HG03025 (cell line): ENCODE data around the gene FER1L5.
"Not testable (repeated sequence)": the region's sequence is repeated elsewhere in the genome, so short reads cannot be mapped to it uniquely, and the experiment has no call there.

Experiments
- ATAC-seq: cut with Tn5 transposase; IDR thresholded peaks from one replicate; pipeline ENCODE4 v1.9.1; 2021; ENCODE audit warnings: mild to moderate bottlenecking, moderate library complexity; ENCODE audit not compliant: unreplicated experiment, low FRiP score

The FER1L5 gene

DNA sequence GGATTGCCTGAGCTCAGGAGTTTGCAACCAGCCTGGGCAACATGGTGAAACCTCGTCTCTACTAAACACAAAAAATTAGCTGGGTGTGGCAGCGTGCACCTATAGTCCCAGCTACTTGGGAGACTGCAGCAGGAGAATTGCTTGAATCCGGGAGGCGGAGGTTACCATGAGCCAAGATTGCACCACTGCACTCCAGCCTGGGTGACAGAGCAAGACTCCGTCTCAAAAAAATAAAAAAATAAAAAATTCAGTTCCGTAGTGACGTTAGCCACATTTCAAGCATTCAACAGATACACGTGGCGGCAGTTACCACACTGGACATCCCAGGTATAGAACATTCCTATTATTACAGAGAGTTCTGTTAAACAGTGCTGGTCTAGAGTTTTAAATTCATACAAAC is 8.9 kb upstream of the FER1L5 start:
- ATAC-seq = no peak

DNA sequence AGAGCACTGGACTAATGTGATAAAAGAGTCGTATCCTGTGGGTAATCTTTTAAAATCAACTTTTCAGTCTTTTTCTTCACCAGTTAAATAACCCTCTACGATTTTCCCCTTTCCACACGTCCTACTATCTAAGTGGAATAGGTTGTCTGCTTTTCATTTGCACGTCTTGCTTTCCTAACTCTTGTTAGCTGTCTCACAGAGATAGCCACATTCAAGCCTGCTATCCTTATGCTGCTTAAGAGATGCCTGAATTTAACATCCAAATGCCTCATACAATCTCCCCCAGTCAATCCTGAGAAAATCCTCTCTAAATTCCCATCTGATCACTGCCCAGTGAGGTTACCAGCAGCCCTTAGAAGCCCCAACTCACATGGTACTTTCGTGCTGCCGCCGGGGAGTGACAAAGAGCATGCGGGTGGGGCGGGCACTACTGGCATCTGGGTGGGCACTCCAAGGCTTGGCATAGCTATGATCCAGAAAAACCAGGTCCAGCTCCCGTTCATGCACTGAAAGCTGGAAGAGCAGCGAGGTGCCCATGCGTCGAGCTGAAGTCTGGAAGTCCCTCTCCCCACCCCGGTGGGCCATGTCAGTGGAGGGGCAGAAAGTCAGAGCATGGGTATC is 5.9 kb upstream of the FER1L5 start:
- no peak for ATAC-seq

DNA sequence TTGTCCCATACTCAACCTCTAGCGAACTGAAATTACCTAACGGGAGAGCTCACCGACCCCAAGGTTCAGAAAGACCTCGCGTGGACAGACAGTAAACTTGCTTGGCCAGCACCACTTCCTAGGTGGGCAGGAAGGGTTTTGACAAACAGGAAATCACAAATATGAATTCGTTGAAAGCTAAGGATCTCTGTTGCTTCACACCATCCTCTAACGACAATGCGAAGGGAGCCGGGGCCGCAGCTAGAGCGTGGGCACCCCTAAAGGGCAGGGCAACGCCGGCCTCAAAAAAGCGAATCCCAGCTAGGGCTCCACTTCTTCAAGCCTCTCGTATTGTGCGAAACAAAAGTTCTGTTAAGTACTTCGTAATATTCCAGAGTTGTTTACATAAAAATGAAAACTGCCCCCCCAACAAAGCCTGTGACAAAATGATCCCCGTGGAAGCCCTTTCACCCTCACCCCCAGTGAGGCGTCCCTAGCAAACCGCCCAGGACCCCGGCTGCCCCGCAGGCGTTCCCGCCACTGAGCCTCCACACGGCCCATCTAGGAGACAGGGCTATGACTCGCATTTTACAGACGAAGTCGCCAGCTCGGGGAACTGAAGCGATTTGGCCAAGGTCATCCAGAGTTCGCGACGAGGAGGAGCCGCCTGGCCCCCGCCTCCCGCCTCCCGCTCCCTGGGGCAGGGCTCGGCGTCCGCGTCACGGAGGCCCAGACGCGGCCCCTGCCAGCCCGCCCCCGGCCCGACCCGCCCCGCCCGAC is 5.0 kb upstream of the FER1L5 start:
- peak; percentile 41 for ATAC-seq

DNA sequence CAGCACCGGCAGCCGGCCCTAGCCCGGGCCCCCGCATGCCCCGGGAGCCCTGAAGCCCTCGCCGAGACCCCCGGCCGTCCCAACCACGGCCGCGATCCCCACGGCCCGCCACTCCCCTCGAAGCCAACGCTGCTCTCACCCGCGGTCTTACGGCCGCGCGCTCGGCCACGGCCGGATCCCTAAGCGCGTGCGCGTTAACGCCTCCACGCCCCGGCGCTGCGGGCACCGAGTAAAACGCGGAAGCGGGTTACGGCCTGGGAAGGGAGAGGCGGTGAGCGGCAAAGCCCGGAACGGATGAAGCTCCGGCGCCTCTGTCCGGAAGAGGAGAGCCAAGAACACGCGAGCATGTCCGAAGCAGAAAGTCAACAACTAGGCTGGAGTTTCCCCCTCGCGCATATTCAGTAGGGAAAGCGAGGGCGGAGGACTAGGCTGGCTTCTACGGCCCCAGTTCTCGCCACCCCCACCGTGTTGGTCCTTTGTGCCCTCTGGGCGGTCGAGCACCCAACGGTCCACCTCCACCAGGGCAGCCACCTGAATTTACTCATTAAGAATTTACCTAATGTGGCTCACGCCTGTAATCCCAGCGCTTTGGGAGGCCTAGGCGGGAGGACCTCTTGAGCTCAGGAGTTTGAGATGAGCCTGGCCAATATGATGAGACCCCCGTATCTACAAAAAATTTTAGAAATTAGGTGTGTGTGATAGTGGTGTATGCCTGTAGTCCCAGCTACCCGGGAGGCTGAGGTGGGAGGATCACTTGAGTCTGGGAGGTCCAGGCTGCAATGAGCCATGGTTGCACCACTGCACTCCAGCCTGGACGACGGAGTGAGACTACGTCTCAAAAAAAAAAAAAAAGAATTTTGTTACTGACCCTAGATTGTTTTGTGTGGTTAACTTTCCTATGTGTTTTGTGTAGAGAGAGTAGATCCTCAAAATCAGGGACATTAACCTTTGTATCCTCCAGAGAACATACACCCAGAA is 4.1 kb upstream of the FER1L5 start, which contains the start of gene KANSL3:
TSS of gene KANSL3 (minus strand) at position 169 of the 978 bp plus-strand sequence. CDS start 1,177 bp downstream, outside the sequence.
- peak; percentile 61 for ATAC-seq

DNA sequence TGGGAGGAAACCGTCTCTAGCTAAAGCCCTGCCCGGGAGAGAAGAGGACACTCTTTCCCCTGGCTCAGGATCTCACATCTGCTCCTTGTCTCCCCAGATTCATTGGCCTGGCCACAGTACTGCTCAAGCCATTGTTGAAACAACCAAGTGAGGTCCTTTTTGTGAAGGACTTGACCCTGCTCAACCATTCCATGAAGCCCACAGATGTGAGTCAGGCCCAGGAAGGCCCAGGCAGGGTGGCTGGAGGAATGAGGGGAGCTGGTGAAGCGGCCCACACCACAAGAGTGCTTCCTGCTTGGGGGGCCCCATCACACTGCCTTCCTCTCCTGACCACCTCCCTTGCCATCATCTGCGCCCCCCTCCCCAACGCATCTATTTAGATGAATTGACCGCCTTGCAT is 5.1 kb downstream of the FER1L5 start:
- ATAC-seq = no peak

DNA sequence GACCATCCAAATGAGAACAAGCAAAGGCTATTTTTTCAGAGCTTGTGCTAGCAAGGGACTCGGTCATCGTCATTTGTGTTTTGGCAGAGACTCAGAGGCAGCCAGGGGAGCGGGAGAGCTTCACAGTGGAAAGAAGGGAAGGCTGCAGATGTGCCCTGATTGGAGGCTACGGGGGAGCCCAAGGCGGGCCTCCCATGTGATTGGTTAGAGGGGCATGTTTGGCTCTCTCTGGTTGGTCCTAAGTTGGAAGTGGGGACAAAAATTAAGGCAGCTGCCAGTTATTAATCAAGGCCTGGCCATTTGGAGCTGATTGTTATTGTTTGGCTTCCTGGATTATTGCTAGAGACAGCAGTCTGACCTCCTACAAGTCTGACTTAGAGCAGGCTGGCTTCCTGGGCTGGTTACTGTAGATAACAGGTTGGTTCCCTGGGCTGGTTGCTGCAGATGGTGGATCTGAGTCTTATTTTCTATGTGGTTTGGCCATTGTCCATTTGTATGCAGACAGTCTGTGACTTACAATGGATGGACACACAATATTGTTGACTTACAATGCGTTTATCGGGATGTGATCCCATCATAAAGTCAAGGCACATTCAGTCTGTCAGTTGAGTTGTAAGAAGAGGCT is 5.9 kb downstream of the FER1L5 start:
- no peak for ATAC-seq

DNA sequence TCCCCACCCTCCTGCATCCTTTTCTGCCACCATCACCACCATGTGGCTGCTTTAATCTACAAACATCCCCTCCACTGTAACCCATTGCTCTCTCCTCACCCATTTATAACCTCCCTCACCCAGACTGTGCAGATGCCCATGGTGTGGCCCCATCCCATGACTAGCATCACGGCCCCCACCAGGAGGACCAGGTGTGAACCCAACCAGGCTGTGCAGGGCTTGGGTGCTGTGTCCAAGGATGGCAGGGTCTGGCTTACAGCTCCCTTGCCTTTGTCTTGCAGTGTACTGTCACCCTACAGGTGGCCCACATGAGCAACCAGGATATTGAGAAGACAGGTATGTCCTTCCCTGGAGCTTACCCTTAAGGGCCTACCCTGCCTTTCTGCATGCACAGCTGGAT is 6.8 kb downstream of the FER1L5 start:
- no peak for ATAC-seq

DNA sequence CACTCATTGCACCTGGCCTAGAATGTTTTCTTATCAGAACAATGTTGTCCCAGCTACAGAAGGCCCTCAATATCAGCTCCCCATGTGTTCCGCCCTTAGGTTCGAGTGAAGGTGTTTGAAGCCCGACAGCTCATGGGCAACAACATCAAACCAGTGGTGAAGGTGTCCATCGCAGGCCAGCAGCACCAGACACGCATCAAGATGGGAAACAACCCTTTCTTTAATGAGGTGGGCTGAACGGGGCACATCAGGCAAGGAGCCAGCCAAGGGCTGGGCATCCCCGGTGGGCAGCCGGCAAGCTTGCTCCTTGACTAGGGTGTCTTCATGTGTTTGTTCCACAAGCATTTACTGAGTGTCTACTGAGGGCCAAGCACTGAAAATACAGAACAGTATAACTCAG is 9.2 kb downstream of the FER1L5 start:
- no peak for ATAC-seq

DNA sequence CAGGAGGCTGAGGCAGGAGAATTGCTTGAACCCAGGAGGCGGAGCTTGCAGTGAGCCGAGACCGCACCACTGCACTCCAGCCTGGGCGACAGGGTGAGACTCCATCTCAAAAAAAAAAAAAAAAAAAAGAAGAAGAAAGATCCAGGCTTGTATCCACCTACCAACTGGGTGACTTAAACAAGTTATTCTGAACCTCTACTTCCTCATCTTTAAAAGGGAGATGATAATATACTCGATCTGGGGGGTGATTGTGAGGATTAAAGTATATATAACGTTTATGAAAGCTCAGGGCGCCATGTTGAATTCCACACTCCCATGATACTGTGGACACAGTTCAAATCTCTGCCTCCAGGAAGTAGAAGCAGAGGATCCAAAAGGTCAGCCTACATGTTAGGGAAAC is 12.2 kb downstream of the FER1L5 start:
- not testable (repeated sequence) for ATAC-seq

DNA sequence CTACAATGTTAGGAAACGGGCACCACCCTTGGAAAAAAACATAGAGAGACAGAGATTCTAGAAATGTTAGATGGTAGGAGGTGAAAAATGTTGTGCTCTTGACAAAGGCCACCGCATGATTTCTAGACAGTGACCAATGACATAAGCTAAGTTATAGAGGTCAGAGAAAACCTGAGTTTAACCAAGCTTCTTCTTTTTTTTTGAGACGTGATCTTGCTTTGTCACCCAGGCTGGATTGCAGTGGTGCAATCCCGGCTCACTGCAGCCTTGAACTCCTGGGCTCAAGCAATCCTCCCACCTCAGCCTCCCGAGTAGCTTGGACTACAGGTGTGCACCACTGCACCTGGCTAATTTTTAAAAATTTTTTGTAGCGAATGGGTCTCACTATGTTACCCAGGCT is 13.0 kb downstream of the FER1L5 start:
- no peak for ATAC-seq

DNA sequence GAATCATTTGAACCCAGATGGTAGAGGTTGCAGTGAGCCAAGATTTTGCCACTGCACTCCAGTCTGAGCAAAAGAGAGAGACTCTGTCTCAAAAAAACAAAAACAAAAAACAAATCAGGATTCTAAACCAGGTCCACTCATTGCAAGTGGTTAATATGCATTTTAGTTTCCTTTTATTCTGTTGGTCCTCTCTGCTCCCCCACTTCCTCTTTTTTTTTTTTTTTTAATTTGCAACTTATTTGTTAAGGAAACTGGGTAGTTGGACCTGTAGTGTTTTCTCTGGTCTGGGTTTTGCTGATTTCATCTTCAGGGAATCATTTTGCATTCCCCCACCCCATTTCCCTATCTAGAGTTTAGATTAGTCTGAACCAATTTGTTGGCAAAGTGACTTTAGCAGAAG is 14.0 kb downstream of the FER1L5 start:
- ATAC-seq = no peak

DNA sequence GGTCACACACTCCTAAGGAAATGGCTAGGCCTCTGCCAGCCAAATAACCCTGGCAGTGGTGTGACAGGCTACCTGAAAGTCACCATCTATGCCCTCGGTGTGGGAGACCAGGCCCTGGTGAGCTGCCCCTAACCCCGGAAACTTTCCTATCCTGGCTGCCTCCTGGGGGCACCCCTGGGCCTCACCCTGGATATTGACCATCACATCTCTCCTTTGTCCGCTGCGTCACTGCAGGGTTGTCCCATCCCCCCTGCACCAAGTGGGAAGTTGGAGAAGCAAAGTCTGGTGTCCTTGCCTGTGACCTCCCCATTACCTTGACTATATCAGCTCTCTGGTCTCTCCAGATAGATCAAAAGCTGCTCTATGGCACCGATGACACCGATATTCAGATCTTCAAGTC is 18.8 kb downstream of the FER1L5 start:
- ATAC-seq = no peak

DNA sequence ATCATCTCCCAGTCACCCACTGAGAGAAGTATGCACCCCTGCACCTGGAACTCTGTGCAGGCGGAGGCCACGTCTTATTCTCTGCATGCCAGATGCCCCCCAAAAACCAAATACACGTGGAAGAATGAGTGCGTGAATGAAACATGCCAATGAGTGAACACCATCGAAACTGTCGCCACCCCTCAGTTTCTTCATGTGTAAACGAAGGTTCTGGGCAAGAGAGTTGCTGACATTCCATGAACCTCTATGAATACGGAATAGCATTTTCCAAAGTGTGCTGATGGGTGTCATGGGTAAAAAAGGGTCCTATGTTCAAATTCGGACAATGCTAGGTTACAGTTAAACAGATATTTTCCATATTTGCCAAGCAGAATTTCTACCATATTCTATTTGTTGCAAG is 19.8 kb downstream of the FER1L5 start:
- ATAC-seq = no peak

DNA sequence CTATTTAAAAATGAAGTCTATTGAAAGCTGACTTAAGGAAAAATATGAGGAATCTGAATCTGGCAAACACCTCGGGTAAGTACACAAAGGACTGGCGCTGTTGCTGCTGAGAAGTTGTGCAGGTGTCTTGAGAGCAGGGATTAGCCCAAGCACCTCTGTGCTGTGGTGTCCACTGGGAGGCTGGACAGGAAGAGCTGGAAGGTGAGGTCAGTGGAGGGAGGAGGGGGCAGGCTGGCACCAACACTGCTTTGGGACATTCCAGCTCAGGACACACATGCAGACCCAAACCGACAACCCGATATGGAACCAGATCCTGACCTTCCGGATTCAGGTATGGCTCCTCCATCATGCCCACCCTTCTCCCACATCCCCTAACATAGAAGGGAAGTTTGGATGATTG is 20.6 kb downstream of the FER1L5 start:
- ATAC-seq = no peak

DNA sequence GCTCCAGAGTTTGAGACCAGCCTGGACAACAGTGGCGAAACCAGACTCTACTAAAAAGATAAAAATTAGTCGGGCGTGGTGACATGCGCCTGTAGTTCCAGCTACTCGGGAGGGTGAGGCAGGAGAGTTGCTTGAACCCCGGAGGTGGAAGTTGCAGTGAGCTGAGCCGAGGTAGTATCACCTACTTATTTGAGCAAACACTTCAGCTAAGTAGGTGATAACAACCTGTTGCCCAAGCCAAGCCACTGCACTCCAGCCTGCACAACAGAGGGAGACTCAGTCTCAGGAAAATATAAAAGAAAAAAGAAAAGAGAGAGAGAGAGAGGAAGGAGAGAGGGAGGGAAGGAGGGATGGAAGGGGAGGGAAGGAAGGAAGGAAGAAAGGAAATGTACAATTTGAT is 21.3 kb downstream of the FER1L5 start:
- no peak for ATAC-seq

DNA sequence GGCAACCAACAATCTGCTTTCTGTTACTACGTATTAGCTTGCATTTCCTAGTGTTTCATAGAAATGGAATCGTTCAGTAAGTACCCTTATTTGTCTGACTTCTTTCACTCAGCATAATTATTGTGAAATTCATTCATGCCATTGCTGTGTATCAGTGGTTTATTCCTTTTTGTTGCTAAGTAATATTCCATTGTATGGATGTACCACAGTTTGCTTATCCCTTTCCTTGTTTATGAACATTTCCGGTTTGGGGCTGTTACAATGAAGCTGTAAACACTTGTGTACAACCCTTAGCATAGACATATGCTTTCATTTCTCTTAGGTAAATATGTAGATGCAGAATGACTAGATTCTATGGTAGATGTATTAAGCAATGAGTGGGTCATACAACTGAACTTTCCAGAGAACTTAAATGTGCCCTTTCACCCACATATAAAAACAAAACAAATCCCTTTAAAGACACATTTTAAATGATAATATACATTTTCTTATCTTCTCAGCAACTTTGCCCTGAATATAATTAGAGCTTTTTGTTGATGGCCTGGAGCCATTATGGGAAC is 21.9 kb downstream of the FER1L5 start:
- no peak for ATAC-seq

DNA sequence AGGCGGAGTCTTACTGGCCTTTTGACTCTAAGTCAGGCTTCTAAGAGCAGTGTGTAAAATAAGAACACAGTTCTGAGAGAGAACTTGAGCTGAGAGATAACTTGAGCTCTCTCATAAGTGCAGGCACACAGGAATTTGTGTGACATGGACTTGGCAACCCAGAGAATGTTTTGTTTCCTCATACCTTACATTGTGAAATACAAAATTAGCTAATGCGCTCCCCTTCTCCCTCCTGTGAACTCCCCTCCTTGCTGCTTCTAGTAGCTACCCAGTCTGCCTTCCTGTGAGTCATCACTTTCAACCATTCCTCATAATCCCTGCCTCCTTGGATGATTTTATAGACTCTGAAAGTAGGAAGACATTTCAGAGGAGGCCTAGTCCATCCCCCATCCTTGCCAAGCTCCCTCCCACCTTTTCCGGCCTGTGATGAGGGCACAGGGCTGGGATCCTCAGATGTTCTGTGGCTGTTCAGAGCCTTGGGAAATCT is 22.6 kb downstream of the FER1L5 start:
- no peak for ATAC-seq

DNA sequence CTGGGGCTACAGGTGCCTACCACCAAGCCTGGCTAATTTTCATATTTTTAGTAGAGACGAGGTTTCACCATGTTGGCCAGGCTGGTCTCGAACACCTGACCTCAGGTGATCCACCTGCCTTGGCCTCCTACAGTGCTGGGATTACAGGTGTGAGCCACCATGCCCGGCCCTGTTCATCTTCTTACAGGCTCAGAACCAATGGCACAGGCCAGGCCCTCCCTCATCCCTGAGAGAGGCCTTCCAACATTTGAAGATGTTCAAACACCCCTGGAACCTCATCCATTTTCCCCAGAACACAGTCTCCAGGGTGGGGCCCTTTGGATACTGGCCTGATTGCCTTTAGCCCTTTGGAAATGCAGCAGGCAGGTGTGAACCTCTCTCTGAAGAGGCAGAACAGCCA is 23.2 kb downstream of the FER1L5 start:
- not testable (repeated sequence) for ATAC-seq

DNA sequence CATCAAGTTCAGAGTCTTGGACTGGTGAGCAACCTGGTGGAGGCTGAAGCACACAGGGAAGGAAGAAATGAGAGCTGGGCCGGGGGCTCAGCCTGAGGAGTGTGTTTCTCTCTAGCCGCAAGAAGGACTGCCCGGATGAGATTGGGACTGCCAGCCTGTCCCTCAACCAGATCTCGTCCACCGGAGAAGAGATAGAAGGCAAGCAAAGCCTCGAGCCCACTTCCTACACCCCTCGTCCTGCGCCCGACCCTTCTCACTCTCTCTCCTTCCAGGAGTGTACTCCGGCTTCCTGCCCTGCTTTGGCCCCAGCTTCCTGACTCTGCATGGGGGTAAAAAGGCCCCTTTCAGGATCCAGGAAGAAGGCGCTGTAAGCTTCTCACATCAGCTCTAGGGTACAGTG is 26.2 kb downstream of the FER1L5 start:
- ATAC-seq = no peak

DNA sequence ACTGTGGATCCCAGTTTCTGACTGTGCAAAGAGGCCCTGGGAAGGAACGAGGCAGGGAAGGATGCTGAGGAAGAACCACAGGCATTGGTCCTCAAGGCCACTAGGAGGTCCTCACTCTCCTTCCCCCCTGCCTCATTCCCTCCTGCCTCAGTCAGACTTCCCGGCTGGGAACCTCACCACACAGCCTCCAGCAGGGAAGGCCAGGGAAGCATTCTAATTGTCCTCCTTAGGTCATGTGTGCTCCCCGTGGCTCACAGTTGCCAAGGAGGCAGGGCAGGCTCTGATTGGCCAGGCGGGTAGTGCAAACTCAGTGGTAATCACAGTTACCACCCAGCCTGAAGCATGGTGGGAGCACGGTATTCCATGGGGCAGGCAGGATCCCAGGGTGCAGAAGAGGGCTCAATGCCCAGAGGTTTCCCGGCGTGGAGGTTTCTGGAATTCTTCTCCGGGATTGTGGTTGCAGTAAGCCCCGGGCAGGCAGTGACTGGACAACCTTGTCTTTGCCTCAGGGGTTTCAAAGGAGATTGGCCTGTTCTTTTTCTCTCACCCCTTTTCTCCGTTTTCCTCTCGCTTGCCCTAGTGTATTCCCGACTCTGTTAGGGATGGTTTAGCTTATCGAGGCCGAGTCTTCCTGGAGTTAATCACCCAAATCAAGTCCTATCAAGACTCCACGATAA is 27.1 kb downstream of the FER1L5 start:
- no peak for ATAC-seq
